VCaP (cell line): Measurements from ENCODE around the gene CTNNA3.
A peak's percentile ranks its signal among the peaks of the same experiment; 100 is the strongest.

Experiments used
- H3K27ac ChIP-seq: fragments of 450-650 bp; 2 replicates; pipeline ENCODE4 v1.5.1; 2017
- CTCF ChIP-seq: fragments of 450-650 bp; conservative IDR thresholded peaks from 2 replicates; pipeline ENCODE4 v1.5.1; 2017; ENCODE audit warnings: mild to moderate bottlenecking, moderate library complexity

CTNNA3 gene

GRCh38 chr10:66762218-66762729 is 933.7 kb downstream of the CTNNA3 start:
- no peak overlapping the region for H3K27ac ChIP-seq
- no peak for TF ChIP-seq CTCF

GRCh38 chr10:66760941-66761340 is 935.1 kb downstream of the CTNNA3 start:
- H3K27ac ChIP-seq, result no peak overlapping the region
- no peak for TF ChIP-seq CTCF

GRCh38 chr10:66755474-66755873 is 940.5 kb downstream of the CTNNA3 start:
- H3K27ac ChIP-seq, result no peak overlapping the region
- no peak for TF ChIP-seq CTCF

GRCh38 chr10:66752714-66753113 is 943.3 kb downstream of the CTNNA3 start:
- no peak for TF ChIP-seq CTCF
- no peak overlapping the region for H3K27ac ChIP-seq

GRCh38 chr10:66748217-66748616 is 947.8 kb downstream of the CTNNA3 start:
- H3K27ac ChIP-seq, result no peak overlapping the region
- TF ChIP-seq CTCF, result peak; percentile 64

GRCh38 chr10:66747451-66747850 is 948.5 kb downstream of the CTNNA3 start:
- H3K27ac ChIP-seq, result no peak overlapping the region
- no peak for TF ChIP-seq CTCF

- no peak for TF ChIP-seq CTCF
- H3K27ac ChIP-seq, result no peak overlapping the region
Observed at GRCh38 chr10:66746711-66747110, 949.3 kb downstream of the CTNNA3 start.
